Cardiac muscle cell (in vitro differentiated cells and primary cell): Measurements from ENCODE around the gene COL19A1. TPM values are rescaled to one million over a fixed set of nuclear protein-coding genes. Genes with fewer than 3 reads are reported as not detected.

Experiments
- polyA plus RNA-seq: library from polyadenylated mRNA; unstranded; fragments of >200 nt; fragmentation: Nextera tagmentation; extraction: Ambion mirVana; gene quantifications from 2 replicates; pipeline ENCODE4 v1.2.1, GENCODE V29; 2016
- total RNA-seq: library from RNA; depleted of rRNA; stranded (reverse); fragments of >200 nt; gene quantifications from 2 replicates; pipeline ENCODE4 v1.2.3, GENCODE V29; 2016

COL19A1 gene
- total and polyA plus RNA-seq, 2 experiments from 2014 or later: 0.10 to 0.27 TPM

Other genes starting within 250 kb of the COL19A1 start
- 14.0 and 14.4 TPM in 2 replicates for gene LMBRD1, start 69.5 kb upstream of the COL19A1 start, total RNA-seq
- 24.4 and 29.4 TPM in 2 replicates for gene LMBRD1, start 69.5 kb upstream of the COL19A1 start, polyA plus RNA-seq